CD4-positive, alpha-beta T cell treated with Interferon alpha-2 for 1 hour (primary cell): ENCODE measurements around the gene NKIRAS1.

ENCODE experiments used
- DNase-seq, 2 donors: peaks; one replicate each; pipeline ENCODE4 v3.0.0-alpha.2; 2020 to 2022

NKIRAS1 gene

DNA sequence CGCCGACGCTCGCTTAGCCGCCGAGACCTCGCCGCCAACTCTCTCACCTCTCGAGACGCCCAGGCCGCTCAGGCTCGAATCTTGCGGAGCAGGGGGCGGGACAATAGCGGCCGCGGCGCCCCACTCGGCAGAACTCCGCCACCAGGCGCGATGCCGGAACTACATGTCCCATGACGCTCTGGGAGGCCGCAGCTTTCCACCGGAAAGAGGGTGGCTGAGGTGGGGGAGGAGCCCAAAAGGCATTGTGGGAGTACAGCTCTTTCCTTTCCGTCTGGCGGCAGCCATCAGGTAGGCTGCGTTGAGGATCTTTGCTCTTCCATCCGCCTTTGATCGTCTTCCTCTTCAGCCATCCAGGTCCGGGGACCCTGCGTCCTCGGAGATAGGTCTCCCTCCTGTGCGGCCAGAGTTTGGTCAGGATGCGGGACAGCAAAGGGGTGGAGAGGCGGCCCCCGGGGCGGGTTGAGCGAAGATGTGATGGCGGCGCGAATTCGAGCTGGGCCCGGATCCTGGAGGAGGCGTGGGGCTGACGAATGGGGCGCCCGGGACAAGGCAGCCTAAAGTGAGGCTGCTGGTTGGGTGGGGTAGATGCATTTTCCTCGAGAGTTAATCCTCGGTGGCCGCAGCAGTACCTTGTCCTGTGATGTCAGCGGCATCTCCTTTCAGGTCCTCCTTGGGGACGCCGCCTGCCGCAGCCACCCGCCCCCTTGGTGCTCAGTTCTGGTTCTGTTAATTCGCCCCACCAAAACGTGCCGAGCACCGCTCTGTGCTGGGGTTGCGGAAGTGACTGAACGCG lies at the start of gene NKIRAS1, which contains the start of gene RPL15:
NKIRAS1 (minus strand) TSS at position 105 of the 793 bp plus-strand sequence. CDS start 6,086 bp downstream, outside the sequence.
RPL15 (plus strand) TSS at position 247 of the 793 bp plus-strand sequence. CDS start 728 bp downstream, outside the sequence.
- peak; percentile 97 to 98 for DNase-seq

DNA sequence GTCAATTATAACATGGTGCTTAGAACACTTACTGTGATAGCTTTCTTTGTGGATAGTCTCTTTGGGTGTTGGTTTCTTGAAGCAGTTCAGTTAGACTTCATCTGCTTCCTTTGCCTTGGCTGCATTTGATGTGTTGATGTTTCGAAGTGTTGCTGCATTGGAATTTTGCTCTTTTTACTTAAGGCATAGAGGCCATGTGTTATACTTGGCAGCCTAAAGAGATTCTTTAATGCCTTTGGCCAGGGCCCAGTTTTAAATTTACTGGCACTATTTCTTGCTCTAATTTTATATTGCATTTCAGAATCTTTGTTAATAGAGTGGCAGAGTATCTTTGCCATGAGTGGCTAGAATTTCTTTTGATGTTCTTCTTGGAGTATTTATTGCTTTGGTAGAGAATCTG lies 49.5 kb upstream of the NKIRAS1 start:
- no peak for DNase-seq

DNA sequence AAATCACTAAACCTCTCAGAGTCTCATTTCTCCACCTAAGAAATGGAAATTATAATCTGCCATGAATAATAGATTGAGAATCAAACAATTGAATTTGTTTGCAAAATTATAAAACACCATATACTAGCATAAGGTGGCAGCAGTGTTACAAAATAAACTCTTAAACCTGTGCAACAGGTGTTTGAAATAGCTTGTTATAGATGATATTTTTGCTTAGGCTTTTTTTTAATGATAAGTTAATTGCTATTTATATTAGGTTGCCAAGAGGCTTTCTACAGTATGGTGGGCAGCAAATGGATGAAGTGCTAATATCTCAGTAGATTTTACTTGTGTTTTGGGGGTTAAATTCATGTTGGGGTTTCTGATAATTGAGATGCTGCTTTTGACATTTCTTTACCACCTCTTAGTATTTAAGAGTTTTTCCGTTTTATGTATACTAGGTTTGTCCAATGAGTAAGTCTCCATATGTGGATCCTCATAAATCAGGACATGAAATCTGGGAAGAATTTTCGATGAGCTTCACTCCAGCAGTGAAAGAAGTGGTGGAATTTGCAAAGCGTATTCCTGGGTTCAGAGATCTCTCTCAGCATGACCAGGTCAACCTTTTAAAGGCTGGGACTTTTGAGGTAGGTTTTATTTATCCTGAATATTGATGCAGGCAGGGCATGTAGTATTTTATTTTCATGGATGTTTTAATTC lies 47.9 kb upstream of the NKIRAS1 start:
- DNase-seq = no peak

DNA sequence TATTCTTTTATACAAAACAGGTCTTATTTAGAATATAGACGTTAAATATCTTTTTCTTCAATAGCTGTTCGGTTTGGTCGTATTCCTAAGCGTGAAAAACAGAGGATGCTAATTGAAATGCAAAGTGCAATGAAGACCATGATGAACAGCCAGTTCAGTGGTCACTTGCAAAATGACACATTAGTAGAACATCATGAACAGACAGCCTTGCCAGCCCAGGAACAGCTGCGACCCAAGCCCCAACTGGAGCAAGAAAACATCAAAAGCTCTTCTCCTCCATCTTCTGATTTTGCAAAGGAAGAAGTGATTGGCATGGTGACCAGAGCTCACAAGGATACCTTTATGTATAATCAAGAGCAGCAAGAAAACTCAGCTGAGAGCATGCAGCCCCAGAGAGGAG lies 45.1 kb upstream of the NKIRAS1 start:
- no peak for DNase-seq

DNA sequence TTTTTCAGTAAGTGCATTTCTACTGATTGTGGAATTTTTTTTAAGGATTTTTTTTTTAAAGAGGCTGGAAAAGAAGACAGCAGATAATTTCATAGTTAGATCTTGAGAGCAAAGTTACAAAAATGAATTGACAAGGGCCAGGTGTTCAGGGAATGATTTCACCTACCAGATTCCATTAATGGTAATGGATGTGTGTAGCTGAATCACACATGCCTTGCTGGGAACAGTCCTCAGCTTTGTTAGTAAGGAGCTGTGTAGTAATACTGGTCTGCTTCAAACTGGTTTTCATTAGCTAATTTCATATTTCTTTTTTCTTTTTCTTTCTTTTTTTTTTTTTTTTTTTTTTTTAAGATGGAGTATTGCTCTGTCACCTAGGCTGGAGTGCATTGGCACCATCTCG lies 44.3 kb upstream of the NKIRAS1 start:
- no peak for DNase-seq

DNA sequence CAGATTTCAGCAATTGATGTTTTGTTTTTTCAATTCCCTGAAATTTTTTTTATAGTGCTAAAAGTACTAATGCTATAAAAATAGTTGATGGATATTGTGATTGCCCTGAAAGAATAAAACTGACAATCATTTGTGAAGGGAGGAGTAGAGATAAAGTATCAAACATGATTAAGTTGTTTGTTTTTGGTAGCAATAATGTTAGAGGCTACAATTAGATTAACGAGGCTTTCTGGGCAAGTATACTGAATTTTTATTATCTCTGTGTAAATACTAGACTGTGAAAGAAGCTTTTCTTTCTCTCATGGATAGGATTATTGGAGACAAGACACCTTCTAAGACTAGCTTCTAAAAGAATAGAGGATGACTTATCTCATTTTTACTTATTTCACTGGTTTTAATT lies 43.9 kb upstream of the NKIRAS1 start:
- no peak for DNase-seq

DNA sequence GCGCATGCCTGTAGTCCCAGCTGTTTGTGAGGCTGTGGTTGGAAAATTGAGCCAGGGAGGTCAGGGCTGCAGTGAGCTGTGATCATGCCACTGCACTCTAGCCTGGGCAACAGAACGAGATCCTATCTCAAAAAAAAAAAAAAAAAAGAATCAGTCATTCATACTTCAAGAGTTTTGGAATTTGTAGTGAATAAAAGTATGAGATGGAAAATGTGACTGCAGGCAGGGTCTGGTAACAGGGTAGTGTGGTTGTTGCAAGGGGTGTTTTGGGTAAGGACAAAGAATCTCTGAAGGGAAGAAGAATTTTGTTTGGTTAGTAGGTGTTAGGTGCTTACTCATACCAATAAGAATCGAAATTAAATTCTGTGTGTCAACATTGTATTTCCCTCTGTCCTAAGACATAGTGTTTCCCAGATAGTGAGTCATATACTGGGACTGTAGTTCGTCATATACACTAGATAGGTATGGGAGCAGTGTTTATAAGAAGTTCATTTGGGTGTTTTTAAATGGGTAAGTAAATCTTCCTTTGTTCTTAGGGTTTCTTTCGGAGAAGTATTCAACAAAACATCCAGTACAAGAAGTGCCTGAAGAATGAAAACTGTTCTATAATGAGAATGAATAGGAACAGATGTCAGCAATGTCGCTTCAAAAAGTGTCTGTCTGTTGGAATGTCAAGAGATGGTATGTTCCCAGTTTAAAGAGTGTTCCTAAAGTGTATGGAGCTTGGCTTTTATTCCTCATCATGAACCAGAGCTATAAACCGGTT lies 42.5 kb upstream of the NKIRAS1 start:
- DNase-seq = no peak

DNA sequence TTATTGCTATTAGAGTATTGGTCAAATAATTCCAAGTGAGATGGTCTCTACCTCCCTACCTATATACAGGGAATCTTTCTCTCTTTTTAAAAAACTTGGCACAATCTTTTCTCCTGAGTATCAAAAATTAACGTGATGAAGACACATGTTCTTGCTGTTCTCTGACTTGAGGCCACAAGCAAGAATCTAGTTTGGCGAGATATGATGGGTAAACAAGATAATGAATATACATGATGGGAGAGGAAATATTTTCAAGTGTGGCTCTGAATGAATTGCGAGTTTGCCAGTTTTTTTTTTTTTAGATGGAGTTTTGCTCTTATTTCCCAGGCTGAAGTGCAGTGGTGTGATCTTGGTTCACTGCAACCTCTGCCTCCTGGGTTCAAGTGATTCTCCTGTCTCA lies 39.9 kb upstream of the NKIRAS1 start:
- DNase-seq = no peak

DNA sequence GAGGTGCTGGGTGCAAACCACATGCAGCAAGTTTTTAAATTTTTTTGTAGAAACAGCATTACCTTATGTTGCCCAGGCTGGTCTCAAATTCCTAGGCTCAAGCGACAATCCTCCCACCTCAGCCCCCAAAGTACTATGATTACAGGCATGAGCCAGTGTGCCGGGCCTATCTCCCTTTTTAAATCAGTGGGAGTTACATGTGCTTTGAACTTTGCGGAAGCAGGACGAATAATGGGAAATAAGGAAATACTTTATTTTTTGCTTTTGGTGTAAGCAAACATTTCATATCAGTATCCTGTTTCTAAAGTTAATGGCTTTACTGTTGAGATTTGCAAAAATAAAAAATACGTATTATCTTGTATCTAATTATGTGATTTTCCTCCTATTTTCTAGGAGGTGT lies 37.4 kb upstream of the NKIRAS1 start:
- DNase-seq = no peak

DNA sequence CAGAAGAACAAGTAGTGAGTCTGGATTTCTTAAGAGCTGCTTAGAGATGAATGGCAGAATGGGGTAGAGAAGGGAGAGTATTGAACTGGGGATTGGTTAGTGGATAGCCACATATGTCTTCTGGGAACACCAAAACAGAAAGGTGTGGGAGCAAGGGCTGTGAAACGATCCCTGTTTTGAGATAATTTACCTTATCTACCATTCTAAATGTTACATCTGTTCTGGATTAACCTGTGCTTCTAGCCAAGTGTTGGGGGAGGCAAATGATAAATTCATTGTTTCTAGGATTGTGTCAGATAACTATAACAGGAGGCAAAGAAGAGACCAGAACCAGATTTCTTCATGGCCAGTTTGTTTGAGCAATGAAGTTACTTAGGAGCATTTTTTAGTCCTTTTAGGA lies 36.7 kb upstream of the NKIRAS1 start:
- DNase-seq = no peak

DNA sequence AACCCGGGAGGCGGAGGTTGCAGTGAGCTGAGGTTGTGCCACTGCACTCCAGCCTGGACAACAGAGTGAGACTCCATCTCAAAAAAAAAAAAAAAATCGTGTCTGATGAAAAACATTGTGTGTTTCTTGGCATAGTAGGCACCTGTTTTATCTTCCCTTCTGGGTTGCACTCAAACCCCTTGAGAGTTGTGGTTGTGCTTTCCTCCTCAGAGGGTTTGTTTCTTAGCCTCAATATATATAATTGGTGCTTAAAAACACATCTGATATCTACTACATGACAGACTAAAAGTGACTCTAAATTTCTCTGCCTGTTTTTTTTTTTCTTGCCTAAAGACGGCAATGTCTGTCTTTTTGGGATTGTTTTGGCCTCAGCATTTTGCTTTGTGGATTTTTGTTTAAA lies 35.9 kb upstream of the NKIRAS1 start:
- DNase-seq = peak in 1 of 2 donors; percentile 26

DNA sequence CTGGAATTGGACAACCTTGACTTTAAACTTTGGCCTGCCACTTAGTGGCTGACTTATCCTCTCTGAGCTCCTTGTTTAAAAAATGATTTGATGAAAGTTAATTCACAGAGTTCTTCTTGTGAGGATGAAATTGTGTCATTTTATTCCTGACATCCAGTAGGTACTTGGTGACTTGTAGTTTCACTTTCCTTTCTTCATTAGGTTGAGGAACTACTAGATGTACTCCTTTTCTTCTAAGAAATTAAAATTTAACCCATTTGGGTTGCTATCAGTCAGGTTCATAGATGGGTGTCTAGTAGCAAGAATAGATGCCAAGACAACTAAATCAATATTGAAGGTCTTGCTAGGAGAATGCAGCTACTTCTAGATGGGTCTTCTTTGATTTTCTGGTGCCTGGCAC lies 33.5 kb upstream of the NKIRAS1 start:
- peak in 1 of 2 donors; percentile 35 for DNase-seq

DNA sequence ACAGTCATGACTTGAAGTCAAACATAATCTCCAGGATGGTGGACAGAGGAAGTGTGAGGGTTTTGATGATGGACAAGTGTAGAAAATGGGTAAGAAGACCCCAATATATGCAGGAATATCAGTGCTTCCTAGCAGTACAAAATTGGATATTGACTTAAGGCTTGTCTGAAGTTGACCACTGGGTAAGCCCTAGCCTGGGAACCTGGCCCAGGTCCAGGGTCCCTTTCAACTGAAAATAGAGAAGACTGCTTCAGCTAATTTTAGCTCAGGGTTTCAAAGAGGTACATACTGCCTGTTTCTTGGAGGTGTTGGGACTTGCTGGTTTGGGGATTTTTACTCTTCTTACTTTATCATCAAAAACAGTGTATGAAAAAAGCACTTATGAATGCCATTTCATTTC lies 33.0 kb upstream of the NKIRAS1 start:
- DNase-seq = peak in 1 of 2 donors; percentile 16

DNA sequence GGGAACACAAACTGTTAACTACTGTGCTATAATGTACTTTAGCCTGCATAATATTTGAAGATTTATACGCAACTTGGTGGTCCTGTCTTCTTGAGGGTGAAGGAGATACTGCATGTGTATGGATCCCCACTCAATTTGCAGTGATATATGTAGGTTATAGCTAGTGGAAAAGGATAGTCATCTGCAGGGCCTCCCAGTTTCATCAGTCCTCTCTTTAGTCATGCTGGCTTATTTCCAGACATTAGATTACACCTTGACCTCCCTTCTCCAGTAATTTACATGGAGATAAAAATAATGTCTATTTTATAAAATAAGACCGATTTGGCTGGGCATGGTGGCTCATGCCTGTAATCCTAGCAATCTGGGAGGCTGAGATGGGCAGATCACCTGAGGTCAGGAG lies 32.0 kb upstream of the NKIRAS1 start:
- no peak for DNase-seq

DNA sequence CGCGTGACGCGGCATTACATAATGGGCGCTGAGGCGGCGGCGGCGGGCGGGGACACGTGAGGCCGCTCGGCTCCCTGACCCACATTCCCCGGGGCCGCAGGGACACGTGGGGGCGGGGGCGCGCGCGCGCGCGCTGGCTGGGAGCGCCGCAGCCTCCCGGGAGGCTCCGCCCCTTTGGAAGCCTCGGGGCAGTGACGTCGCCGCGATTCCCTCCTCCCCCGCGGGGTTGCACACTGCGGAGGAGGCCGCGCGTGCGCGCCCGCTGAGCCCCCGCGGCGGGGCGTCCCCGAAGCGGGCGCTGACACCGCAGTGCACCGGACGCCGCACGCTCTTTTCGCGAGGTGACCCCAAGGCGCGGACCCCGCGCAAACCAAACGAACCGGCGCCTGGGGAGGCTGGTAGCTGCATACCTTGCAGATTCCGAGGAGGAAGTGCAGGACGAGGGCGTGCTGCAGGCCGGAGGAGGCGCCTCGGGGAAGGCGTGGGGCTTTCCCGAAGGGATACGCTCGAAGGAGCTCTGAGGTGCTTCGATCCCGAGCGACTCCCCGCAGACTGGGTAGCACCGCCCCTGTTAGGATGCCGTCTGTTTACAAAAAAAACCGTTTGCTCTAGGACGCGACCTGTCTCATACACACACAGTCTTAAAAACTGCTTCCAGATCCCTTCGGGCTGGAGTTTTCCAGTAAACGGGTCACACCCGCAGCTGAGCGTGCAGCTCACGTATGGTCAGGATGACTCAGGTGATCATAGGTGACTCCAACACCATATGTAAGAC lies 29.3 kb upstream of the NKIRAS1 start:
- peak; percentile 97 to 98 for DNase-seq

DNA sequence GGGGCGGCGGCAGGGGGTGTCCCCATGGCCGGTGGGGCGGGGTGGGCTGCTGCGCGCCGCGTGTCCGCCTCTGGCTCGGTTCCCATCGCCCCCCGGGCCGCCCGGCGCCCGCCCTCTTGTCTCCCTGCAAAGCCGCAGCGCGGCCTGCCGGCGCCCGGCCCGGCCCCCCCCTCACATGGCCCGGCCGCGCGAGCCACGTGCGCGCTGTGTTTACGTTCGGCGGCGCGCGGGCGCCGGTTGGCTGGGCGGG lies 28.8 kb upstream of the NKIRAS1 start:
- no peak for DNase-seq

DNA sequence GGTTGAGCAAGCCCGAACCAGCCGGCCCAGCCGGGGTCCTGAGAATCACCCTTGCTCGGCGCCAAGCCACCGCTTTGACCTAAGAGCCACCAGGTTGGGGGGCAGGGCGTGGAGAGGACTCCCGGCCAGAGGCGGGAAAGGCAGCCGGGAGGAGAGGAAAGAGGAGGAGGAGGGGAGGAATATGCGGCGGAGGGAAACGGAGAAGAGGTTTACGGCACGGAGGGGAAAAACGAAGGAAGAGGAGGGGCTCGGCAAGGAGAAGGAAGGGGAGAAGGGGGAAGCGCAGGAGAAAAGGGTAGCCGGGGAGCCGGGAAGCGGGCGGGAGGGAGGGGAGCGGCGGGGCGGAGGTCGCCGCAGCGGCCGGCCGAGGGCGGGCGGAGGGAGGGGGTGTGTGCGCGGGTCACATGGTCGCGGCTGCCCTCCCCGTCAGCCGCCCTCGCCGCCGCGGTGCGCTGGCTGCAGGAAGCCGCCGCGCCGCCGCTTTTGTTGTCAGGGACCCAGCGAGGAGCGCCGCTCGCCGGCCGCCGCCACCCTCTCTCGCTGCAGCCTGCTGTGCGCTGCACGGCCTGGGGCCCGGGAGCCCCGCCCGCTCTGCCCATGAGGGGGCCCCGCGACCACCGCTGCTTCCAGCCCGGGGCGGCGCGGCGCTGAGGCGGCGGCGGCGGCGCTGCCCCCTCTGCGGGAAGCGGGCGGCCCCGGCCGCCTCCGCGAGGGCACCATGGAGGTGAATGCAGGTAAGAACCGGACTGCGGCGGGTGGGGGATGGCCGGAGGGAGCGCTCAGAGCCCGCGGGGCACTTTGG lies 28.3 kb upstream of the NKIRAS1 start, which contains the start of gene NR1D2:
NR1D2 (plus strand) TSS at position 426 of the 802 bp plus-strand sequence; CDS start at position 719, 293 bp downstream.
- DNase-seq = peak; percentile 77 to 83

DNA sequence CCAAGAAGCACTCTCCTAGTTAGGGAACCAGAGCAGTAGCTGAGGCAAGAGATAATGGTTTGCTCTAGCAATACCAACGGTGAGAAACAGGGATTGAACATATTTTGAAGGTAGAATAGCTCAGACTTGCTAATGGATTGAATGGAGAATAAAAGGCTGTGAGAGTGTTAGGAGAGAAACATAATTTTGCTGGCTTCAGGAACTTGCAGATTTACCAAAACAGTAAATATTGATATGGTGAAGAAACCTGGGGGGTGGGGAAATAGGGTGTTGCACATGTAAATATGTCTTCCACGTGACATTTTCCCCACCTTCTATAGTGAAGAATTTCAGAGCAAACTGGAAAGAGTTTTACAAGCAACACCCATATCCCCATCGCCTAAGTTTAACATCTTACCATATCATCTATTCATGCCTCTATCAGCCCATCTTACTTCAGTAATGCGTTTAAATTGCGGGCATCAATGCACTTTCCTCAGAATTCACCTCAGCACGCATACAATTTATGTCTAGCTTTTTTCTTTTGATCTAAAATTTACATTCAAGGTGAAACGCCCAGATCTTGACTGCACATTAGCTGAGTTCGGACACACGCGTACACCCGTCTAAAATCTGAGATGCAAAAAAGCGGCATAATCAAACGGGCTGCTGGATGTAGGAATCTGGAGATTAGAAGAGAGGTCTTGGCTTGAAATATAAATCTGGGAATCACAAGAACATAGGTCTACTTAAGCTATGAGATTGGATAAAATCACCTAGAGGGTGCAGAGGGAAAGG lies 27.4 kb upstream of the NKIRAS1 start:
- no peak for DNase-seq

DNA sequence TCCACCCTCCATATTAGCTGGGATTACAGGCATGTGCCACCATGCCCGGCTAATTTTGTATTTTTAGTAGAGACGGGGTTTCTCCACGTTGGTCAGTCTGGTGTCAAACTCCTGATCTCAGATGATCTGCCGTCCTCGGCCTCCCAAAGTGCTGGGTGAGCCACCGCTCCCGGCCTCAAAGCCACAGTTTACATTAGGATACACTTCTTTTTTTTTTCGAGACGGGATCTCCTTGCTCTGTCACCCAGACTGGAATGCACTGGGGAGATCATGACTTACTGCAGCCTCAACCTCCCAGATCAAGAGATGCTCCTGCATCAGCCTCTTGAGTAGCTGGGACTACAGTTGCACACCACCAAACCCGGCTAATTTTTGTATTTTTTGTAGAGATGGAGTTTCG lies 25.8 kb upstream of the NKIRAS1 start:
- DNase-seq = no peak

DNA sequence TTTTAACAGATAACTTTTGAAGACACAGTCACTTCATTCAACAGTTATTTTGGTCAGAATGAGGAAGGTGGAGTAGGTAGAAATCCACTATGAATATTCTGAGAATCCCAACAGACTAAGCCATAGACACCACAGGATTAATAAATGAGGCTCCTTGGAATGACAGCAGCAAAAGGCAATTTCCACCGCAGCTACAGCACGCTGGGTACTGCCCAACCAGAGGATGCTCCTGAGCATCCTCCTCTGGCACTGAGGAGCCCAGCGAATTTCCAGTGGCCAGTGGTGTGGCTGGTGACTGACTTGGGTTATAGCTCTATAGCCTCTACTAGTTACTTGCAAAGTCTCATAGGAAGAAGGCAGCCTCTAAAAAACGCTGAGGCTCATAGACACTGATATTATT lies 24.6 kb upstream of the NKIRAS1 start:
- no peak for DNase-seq

DNA sequence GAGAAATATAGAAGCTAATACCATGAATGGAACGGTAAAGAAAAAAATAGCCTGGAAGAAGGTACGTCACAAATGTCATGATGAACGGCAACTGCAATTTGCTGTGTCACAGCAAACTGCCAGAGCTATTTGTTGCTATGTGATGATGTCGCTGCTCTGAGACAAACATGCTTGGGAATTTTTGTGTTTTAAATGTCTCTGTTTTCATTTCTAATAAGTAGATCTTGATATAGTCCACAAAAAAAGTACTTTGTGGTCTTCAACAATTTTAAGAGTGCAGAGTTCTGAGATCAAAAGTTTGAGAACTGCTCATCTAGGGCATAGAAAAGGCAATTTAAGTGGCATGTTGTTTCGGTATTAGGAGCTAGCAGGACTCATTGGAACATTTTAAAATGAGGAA lies 24.0 kb upstream of the NKIRAS1 start:
- no peak for DNase-seq
